GM18526 (cell line): ENCODE measurements around the gene SARDH.

Experiments used
- POLR2A ChIP-seq: IDR thresholded peaks from 3 replicates; pipeline ENCODE4 v1.6.1; 2011; ENCODE audit not compliant: insufficient read length; ENCODE audit errors: extremely low read depth

The SARDH gene

GRCh38 chr9:133693703-133694529, 44.2 kb downstream of the SARDH start:
- no peak for TF ChIP-seq POLR2A

DNA sequence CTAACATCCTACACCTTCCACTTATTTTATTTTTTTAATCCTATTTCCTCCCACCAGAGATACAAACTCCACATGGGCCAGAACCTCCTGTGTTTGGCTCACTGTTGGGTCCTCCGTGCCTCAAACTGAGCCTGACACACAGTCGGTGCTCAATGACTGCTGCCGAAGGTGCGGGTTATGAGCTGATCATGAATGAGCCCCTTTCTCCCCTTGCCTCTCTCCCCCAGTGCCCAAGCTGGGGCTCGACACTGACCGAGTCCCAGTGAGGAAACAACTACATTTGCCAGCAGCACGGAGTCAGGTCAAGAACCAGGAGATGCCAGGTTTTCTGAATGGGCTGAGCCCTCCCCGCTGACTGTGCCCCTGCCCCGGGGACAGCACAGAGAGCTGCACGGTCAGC, 45.0 kb downstream of the SARDH start:
- no peak for TF ChIP-seq POLR2A

- no peak for TF ChIP-seq POLR2A
Measured at GRCh38 chr9:133692364-133692985, 45.7 kb downstream of the SARDH start.

DNA sequence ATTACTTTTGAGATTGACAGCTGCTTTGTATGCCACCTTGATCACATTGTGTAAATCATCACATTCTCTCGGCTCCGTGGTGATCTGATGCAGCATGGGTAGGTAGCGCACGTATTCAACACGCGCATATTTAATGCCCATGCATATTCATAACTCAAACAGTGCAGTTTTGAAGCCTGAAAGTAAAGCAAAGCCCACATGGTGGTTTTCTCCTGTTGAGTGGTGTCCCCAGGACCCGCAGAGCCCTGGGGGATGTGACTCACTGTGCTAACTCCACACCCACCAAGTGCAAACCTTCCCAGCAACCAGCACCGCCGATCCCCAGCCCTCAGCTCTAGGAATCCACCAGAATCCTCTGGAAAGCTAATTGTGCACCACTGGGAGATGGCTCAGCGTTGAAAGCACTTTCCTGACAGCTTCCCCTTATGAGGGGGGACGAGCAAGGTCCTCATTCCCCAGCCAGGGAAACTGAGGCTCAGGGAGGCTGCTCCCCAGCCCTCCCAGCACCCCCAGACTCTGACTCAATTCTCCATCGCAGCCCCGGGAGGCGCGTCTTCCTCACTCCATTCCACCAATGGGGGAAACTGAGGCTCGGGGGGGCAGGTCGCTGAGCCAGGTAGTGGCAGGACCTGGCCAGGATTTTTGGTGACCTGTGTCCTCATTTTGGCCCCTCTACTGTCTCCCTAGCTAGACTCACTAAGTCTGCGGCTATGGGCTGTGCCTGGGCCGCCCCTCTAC, 46.4 kb downstream of the SARDH start:
- TF ChIP-seq POLR2A, result no peak

GRCh38 chr9:133691191-133691590, 47.0 kb downstream of the SARDH start:
- TF ChIP-seq POLR2A, result no peak

DNA sequence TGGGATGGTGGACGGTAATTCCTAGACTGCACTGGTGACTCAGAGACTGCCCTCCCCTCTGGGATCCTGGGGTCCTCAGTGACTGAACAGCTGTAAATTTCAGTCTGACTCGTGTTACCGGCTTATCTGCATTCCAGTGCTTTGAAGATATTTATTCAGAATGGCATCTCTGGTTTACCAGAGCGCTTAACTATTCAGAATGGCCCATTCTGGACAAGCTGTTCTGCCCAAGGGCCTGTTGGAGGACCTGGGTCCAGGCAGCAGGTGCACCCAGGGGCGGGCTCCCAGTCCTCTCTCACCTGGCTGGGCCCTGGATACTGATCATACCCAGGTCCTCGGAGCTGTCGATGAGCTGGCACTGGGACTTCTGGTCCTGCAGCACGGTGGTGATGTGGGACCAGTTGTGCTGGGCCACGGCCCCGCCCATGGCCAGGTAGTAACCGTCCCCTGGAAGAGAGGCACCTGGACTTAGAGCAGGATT, 48.0 kb downstream of the SARDH start:
- no peak for TF ChIP-seq POLR2A

- TF ChIP-seq POLR2A, result no peak
Measured at GRCh38 chr9:133689151-133689763, 48.9 kb downstream of the SARDH start.

DNA sequence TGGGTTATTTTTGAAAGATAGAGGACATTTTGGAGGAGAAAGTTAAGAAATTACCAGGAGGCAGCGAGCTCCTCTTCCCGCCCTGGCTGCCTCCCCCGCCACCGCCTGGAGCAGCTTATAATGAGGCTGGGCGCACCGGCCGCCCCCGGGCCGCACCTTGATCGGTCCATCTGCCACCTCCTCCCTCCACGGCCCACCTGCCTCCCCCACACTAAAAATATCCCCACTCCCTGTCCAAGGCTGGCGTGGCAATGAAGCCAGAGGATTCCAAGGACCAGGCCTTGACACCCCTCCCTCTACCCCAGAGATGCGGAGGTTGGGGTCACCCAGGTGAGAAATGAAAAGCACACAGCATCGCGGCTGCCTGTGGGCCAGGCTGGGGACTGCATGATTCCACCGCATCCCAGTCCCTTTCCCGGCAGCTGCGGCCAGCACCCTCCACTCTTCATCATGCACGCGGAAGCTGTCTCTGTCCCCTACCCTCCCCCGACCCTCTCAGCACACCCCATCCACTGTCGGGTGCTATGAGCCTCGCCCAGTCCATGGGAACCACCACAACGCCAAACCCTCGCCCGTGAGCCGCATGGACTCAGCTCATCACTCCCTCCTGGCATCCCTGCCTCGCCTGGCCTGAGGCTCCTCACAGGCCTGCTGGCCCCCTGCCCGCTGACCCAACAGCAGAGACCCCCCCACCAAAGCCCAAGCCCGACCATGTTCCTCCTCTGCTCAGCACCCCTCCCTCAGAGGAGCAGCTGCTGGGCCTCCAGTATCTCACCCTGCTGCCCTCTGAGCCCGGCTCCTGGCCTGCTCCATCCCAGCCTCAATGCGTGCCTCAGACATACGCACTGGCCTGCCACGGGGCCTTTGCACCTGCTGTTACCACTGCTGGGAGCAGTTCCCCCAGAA, 50.0 kb downstream of the SARDH start:
- TF ChIP-seq POLR2A, result no peak

DNA sequence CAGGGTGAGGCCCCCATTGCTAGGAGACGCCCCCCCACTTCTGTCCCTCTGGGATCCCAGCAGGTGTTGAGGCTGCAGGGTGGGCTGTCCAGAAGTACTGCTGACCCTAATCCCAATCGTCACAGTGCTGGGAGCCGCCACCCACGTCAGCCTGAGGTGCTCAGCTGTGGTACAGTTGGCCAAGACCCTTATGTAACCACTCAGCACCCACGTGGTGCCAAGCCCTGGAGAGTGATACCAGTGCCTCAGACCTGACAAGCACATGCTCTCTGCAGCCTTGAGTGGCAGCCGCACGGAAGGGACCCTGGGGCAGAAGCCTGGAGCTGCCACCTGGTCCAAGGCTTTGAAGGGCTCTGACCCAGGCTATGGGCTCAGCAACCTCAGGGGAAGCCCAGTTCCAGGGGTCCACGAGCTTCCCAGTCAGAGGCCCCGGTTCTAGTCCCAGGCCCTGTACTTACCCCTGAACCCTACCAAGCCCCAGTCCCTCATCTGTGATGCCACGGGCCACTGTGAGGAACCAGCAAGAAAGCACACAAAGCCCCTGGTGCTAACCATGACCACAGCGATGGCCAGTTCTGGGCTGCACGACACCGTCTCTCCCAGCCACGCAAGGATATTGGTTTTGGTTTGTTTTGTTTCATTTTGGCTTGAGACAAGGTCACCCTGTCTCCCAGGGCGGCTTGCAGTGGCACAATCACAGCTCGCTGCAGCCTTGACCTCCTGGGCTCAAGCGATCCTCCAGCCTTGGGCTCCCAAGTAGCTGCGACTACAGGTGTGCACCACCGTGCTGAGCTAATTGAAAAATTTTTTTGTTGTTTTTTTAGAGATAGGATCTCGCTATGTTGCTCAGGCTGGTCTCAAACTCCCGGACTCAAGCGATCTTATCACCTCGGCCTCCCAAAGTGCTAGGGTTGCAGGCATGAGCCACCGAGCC, 51.2 kb downstream of the SARDH start:
- TF ChIP-seq POLR2A, result no peak

DNA sequence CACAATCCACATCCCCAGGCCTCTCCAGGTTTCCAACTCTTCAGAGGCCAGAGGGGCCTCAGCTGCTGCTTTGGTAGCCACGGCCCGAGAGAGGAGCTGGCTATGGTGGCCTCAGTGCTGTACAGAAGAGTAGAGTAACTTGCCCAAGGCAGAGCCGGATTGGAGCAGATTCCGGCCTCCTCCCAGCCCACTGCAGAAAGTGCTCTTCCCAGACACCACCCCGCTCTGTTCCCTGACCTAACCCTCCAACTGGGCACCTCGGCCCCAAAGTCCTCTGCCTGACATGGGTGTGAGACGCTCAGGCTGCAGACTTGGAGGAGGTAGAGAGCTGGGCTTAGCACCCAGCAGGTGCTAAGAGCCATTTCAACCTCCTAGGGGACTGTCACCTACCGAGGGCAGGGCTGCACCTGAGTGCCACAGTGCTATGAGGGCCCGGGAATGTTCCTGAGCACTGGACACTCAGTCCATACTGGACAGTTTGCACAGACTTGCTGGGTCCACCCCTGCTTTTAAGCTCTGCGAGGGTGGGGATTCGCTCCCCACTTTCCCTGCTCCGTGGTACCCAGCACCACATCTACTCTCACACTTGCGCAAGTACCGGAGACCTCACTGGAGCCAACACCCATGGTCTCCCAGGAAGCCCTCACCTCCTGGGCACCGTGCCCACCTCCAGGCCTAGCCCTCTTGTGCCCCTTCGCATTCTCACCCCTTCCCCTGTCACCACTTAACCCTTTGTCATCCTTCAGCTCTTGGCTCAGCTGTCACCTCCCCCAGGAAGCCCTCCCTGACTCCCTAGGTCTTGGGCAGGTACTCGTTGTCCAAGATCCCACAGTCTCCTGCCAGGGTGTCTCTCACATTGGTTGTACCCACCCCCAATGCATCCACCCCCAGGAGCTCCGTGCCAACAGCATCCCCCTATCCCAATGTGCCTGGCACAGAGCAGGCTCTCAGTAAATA, 52.2 kb downstream of the SARDH start:
- TF ChIP-seq POLR2A, result no peak

DNA sequence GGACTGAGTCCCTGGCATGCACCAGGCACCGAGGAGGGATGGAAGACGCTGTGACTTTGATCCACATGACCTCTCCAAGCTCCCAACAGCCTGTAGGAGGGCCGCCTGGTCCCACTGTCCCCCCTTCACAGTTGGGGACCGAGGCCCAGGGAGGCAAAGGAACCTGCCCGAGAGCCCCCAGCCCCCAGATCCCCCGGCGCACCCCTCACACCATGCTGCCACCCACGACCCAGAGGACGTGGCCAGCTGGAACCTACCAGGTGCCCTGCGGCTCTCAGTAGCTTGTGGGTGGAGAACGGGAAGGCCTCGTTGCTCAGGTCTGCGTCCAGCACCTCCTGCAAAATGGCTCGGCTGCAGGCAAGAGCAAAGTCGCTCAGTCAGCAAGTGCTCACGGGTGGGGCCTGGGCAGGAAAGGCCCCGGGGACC, 53.2 kb downstream of the SARDH start:
- TF ChIP-seq POLR2A, result no peak
